Stimulated activated CD8-positive, alpha-beta memory T cell treated with anti-CD3 and anti-CD28 coated beads, Interleukin-15, amount 100 ng/mL, for 48 hours (primary cell): ENCODE results near the gene ITPR2.
"Not testable (repeated sequence)": the region's sequence is repeated elsewhere in the genome, so short reads cannot be mapped to it uniquely, and the experiment has no call there.

Experiments
- DNase-seq, 2 donors: peaks; one replicate each; pipeline ENCODE4 v3.0.0-alpha.2; 2020; ENCODE audit warnings: low read depth in 2 of 2

The ITPR2 gene

GRCh38 chr12:26730481-26731350, 102.3 kb downstream of the ITPR2 start:
- DNase-seq = no peak

- DNase-seq = not testable (repeated sequence)
Observed at GRCh38 chr12:26729137-26729671, 103.8 kb downstream of the ITPR2 start.

- peak in 1 of 2 donors; percentile 21 for DNase-seq
Observed at GRCh38 chr12:26728205-26729050, 104.6 kb downstream of the ITPR2 start.

- DNase-seq = no peak
Observed at GRCh38 chr12:26727482-26728204, 105.4 kb downstream of the ITPR2 start.

GRCh38 chr12:26726956-26727355, 106.0 kb downstream of the ITPR2 start:
- no peak for DNase-seq

- DNase-seq = no peak
Observed at GRCh38 chr12:26725276-26725916, 107.6 kb downstream of the ITPR2 start.

- DNase-seq = no peak
Observed at GRCh38 chr12:26724309-26724702, 108.7 kb downstream of the ITPR2 start.

GRCh38 chr12:26723379-26724308, 109.3 kb downstream of the ITPR2 start:
- DNase-seq = no peak

- no peak for DNase-seq
Observed at GRCh38 chr12:26721800-26722199, 111.2 kb downstream of the ITPR2 start.

GRCh38 chr12:26719852-26720251, 113.1 kb downstream of the ITPR2 start:
- no peak for DNase-seq

GRCh38 chr12:26717757-26718156, 115.2 kb downstream of the ITPR2 start:
- no peak for DNase-seq

GRCh38 chr12:26715232-26715631, 117.8 kb downstream of the ITPR2 start:
- no peak for DNase-seq

GRCh38 chr12:26713885-26714383, 119.1 kb downstream of the ITPR2 start:
- DNase-seq = no peak

GRCh38 chr12:26712892-26713291, 120.1 kb downstream of the ITPR2 start:
- DNase-seq = no peak

- DNase-seq = no peak
Observed at GRCh38 chr12:26711569-26711968, 121.4 kb downstream of the ITPR2 start.

GRCh38 chr12:26711072-26711471, 121.9 kb downstream of the ITPR2 start:
- DNase-seq = no peak

- DNase-seq = no peak
Observed at GRCh38 chr12:26705851-26706250, 127.1 kb downstream of the ITPR2 start.

- DNase-seq = no peak
Observed at GRCh38 chr12:26704684-26705460, 128.1 kb downstream of the ITPR2 start.

- DNase-seq = no peak
Observed at GRCh38 chr12:26704214-26704613, 128.8 kb downstream of the ITPR2 start.
